HG03097 (cell line): ENCODE data around the gene RASGRF2.

Experiments used
- ATAC-seq: cut with Tn5 transposase; IDR thresholded peaks from one replicate; pipeline ENCODE4 v1.9.1; 2021; ENCODE audit not compliant: unreplicated experiment, low FRiP score

RASGRF2 gene

DNA sequence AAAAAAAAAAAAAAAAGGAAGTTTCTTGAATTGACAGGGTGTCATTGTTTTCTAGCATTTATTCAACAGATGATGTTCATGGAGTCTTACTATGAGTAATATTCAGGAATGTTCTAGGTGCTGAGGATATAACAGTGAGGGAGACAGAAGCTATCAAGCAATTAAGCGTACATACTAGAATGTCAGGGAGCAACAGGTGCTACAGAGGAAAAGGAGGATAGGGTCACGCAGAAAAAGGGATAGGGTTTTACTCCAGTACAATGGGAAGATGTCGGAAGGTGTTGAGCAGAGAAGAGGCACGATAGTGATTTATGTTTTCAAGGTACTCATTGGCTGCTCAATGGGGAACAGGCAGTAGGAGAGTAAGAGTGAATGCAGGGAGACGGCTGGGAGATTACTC is 6.6 kb upstream of the RASGRF2 start:
- ATAC-seq = no peak

DNA sequence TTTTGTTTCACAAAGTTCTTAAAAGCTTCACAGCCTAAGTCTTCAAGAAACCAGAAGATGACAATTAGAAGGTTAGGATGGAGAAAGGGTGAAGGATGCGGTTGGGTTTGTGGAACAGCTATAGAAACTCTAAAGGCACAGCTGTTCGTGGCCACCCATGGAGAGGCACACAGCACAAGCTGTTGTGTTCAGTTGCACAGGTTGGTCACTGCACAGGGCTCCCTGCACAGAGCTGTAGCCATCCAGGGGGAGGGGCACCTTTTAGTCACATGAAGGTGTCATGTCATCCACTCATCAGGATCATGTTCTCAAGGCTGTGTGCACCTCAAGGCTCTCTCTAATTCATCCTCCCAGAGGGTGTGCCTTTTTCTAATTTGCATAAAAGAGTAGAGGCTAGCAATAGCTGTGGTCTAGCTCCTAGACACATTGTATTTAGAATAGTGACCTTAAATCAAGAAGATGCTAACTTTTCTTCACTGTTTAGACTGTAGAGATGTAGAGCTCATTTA is 5.0 kb upstream of the RASGRF2 start:
- no peak for ATAC-seq

DNA sequence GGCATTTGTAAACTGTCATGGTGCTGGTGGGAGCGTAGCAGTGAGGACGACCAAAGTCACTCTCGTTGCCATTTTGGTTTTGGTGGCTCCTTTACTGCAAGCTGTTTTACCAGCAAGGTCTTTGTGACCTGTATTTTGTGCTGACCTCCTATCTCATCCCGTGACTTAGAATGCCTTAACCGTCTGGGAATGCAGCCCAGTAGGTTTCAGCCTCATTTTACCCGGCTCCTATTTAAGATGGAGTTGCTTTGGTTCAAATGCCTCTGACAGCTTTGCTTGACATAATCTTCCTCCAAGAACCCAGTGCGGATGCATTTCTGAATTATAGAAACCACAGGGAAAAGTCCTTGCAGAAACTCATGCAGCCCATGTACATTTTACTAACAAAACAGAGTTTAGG is 3.9 kb upstream of the RASGRF2 start:
- ATAC-seq = no peak

DNA sequence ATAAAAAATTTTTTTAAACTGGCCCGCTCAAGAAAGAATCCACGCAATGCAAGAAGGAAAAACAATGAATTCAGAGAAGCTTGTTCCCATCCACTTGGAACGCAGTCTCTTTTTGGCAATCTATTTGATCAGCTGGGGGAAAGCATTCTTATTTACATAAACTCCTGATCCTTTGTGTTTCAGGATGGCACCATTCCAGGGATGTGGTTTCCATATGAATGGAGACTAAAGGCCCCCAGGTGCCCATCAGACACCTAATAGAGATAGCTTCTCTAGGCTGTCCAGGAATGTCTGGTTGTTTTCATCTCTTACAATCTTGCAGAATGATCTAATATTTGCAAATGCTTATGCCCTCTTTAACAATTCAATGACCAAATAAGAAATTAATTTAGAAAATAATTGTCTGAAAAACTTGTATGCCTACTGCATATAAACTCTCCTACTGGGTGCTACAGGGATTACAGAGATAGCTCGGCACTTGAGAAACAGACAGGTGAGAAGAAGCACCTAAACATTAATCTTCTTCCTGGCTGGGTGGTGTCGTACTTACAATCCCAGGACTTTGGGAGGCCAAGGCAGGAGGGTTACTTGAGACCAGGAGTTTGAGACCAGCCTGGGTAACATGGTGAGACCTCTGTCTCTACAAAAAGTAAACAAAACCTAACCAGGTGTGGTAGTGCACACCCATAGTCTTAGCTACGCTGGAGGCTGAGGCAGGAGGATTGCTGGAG is 3.0 kb upstream of the RASGRF2 start:
- no peak for ATAC-seq

DNA sequence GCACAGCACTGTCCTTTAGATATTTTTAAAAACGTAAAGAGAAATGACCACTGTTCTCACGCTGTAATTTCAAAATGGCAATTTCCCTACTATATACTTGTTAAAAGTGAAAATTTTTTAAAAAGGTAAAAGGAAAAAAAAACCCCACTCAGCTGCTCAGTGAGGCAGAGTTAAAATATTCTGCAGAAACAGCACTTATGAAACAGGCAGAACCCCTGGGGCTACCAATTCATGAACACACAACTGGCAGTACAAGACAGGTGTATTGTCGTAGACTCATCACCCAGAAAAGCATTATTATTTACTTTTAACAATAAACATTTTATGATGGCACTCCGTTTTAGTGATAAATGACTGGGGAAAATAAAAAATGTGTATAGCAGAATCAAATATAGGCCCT is 1.5 kb upstream of the RASGRF2 start:
- ATAC-seq = no peak

DNA sequence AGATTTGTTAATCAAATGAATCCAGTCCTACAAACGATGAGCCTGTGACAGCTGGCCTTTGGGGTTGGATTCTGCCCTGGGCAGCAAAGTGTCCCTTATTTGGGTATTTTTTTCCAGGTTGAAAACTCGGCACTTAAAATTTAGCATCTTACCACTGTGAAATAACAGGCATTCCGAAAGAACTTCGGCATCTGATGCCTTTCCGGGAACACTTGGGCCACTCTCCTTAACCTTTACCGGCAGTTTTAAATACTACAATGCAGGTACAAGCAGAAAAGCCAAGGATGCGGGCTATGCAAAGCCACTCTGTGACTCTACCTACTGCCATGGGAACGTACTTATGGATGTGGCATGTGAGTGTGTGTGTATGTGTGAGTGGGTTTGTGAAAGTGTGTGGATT is 1.0 kb upstream of the RASGRF2 start:
- no peak for ATAC-seq

DNA sequence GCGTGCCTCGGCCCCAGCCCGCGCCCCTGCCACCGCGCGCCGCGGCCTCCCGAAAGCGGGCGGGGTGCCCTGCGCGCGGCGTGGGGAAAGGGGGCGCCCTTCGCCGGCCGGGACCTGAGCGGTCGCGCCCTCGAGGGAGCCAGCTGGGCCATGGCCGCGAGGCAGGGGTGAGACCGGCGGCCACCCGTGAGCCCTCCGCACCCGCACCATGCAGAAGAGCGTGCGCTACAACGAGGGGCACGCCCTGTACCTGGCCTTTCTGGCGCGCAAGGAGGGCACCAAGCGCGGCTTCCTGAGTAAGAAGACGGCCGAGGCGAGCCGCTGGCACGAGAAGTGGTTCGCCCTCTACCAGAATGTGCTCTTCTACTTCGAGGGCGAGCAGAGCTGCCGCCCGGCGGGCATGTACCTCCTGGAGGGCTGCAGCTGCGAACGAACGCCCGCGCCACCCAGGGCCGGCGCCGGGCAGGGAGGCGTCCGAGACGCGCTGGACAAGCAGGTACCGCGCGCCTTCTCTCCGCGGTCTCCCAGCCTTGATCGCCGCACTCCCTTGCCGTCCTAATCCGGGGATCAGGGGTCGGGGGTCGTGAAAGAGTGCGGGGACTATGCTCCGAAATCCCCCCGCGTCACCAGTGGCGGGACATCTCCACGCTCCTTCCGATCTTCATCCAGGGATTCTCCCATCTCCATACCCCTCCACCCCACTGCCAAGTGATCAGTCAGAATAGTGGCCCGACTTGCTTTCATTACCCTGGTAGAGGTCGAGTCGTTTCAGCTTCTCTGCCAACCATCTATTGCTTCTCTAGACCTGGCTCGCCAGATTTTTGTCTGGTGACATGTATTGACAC is 590 bp downstream of the RASGRF2 start:
- ATAC-seq = no peak

DNA sequence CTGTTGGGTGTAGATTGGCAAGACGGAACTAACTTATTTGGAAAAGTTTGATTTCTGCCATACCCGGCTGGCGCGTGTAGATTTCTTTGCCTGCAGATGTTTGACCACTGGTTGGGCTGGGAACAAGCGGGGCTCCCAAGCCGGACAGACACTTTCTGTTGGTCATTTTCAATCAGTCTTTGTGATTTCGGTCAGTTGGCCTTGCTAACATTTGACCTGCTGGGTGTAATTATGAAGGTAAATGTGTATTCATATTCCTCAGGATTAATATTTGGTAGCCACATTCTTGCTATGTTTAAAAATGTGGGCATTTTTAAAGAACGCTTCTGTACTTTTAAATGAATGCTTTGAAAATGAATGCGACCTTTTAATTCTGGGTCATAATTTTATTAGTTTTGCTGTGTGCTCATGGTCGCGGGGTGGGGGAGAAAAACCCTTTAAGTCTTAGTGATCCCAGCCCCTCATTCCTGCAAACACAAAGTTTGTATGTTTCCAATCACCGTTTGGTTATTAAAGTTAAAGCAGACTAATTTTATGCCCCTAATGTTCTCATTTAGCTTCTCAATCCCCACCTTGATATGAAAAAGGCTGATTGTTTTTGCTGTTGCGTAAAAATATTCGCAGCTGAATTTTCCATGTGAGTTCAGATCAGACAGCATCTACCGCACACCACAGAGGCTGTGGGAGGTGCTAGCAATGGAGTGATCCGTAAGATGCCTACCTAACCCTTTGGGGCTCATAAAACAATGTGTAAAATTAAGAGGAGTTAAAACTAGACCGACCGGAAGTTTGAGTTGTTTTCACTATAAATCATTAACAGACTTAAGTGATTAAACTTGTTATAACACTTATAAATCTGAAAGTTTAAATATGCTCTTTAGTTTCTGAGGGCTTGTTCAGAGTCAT is 1.5 kb downstream of the RASGRF2 start:
- ATAC-seq = no peak

DNA sequence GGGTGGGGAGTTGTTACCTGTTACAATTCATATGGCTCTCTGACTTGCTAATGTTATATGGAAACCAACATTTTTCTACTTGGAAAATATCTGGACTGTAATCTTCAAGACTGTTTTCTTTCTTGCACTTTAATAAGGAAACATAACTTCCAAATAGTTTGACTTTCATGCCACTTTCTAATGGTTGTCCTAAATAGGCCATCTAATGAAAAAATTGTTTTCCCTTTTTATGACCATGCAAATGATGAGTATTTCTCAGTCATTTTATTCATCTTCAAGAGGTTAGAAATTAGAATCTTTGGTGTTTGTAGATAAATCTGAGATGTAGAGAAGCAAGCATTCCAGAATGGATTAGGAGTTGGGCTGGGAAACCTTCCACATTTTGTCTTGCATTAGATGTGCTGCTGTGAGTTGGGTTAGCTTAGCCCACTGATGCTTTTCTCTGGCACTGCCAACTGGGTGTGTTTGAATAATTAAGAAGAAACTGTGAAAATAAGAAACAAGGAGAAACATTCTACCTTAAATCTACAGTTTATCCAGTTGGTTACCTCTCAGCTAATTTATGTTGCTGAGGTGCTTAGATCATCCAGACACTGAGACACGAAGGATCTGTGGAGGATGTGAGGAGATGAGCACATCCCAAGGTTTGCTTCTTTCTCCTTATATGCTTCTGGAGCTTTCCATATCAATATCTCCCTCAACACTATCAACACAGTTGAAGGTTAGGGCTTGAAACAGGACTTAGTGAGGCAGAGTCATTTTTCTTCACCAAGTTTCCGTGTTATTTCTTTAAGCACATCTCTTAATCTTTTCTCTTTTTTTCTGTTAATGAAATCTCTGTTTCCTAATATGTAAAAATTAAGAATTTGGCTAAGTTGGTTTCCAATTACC is 2.7 kb downstream of the RASGRF2 start:
- ATAC-seq = no peak

DNA sequence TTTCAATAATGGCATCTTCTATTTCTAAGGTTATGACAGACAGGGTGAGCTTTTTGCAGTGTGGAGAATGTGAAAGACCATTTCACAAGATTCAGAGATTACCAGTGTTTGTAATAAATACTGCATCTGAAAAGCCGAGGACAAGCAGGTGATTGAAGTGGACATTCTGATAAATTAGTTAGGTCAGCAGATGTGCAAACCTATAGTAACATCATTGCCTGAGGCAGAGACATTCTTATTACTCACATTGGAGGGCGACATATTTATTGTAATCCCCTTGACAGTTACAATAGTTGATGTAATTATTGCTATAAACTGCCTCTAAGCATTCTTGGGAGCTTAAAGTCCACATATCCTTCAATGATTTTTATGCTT is 3.3 kb downstream of the RASGRF2 start:
- no peak for ATAC-seq

DNA sequence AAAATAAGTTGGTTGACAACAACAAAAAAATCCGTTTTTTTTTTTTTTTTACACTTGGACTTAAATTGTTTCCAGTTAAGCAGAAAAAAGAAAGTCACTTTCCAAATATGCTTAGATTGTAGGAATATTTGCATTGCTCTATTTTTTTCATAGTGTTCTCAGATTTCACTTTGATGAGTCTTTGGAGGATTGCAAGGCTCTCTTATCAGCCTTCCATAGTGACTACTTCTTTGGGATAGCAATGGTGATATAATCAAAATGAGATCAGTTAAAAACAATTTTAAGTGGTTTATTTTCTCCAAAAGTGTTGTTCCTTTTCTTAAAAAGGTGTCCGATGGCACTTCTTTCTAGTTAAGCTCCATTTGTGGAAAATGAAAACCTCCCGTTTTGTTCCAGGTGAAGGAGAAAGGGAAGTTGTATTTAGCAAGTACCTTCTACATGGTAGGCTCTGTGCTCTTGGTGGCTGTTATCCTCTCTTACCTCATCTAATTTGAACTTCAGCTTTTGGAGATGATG is 3.9 kb downstream of the RASGRF2 start:
- no peak for ATAC-seq

DNA sequence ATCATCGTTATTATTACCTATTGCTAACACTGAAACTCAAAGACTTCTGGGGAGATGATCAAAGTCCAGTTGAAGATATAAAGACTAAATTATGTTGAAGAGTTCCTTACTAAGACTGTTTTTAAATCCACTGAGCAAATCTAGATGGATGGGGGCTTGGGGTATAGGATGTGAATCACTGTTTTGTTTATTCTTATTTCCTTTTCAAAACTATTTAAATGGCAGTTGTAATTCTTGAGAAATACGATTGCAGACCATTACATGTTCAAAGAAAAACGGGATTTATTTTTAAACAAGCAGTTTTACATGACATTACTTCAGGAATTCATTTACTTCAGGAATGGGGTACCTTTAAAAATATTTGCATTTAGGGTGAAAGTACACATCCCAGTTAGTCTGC is 4.3 kb downstream of the RASGRF2 start:
- no peak for ATAC-seq

DNA sequence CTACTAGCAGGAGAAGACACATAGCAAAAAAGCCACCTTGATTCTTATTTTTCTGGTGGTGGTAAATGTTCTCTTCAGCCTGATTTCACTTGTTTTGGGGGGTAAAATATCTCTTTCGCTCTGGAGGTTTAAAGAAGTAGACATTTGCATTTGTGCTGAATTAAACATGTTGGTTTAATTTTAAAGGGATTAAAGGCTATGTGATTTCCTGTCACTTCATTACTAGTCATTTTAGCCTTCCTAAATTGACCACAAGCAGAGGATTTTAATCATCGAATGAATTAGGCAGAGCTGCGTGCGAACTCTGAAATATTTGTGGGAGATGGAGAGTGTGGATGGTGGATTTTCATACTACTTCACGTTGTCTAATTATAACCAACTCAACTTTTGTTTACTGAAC is 4.8 kb downstream of the RASGRF2 start:
- no peak for ATAC-seq

DNA sequence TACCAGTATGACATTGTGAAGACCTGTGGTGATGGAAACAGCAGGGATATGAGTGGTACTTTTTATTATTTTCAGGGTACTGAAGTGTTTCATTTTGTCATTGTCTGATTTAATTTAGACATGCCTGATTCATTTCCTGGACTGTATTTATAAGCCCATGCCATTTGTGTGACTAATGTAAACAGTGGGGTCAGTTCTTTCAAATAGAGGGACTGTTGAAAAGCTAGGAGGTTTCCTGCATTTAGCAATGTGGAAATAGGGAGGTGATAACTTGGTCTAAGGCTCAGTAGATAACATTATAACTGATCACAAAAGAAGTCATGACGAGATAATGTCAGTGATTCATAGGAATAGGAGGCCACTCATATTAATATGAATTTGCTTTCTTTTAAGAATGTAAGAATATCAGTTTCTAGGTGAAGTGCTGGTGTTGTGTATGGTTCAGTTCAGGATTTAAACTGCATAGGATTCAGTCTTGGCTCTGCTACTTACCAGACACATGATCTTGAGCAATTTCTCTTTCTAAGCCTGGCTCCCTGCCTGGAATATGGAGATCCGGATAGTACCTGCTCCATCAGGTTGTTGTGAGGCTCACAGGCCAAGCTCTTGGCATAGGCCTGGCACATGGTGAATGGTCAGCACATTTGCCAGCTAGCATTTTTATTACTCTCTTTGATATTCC is 7.5 kb downstream of the RASGRF2 start:
- ATAC-seq = no peak

DNA sequence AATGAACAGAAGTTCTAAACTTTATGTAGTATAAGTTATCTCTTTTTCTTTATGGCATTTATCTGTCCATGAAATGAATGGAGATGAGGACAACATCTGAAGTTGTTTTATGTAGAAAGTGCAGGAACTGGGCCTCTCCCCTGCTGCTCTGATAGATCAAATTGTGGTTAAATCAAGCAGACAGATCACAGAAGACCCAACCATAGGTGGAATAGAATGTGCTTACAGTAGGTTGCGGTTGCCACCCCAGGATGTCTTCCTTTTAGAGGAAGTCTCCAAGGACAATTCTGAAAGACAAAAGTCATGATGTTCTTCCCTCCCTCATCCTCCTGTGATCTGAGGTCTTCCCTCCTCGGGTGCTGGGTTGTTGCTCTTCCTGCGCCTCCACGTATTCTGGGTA is 12.9 kb downstream of the RASGRF2 start:
- no peak for ATAC-seq

DNA sequence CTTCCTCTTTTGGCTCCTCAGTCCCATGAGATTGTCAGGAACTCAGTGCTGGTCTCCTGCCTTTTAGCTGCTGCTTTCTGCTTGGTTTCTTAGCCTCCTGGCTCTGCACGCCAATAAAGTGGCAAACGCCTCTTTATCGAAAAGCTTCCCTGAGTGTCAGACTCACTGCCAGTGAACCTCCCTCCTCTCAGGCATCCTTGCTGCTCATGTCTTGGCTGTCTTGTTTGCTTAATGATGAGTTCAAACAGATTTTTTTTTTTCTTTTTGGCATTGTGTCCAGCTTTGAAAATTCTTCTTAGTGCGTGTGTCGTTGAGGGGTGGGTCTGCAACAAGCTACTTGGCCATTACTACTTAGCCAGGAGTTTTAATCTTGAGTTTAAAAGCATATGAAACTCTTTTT is 14.9 kb downstream of the RASGRF2 start:
- ATAC-seq = no peak

DNA sequence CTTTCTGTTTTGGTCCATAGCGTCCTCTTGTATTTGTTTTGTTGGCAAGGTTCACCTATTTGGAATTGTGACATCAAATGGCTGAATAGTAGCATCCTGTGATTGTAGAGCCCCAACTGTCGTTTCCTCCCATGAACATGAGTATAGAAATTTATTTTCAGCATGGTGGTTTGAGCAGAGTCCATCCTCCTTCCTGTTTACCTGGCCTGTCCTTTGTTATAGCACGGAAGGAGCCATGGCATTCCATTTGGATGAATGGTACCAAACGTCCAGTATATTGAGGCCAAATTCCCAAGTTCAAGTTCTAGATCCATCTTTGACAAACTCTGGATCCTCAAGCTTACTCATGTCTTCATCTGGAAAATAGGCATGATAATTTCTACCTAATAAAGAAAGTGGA is 16.8 kb downstream of the RASGRF2 start:
- ATAC-seq = no peak

DNA sequence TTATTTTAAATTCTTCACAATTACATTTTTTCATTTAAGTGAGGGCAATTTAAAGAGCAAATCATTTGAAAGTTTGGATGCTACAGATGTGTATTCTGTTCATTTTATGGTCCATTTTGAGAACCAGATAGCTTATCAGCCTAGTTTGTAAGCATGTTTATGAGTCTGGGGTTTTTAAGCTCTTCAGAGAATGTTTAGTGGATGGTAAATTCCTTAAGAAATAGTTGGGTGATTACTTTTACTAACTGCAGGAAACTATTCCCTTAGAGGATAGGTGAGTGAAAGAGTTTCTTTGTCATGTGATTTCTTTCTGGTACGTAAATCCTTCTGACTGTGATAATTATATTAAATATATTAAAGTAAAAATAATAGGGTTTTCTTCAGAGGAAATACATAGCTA is 17.6 kb downstream of the RASGRF2 start:
- no peak for ATAC-seq

DNA sequence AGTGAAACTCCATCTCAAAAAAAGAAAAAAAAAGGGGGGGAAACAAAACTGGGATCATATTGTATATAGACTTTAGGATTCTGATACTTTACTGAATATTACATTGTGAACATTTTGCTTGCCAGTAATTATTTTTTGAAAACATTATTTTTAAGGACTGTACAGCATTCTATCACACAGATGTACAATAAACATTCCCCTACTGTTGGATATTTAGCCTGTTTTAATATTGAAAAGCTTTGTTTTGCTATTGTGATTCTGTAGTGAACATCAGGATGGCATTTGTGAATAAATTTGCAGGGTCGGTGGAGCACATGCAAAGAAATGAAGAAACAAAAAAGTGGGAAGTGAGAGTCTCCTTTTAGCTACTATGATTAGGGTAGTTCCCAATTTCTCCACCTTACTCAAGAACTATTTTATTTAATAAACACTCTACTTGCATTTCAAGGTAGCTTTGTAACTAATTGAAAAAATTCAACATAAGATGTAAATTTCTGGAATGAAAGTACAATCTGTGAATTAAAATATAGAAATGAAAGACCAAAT is 18.7 kb downstream of the RASGRF2 start:
- ATAC-seq = no peak
